HG02610 (cell line): ENCODE results near the gene LCMT1.
"Not testable (repeated sequence)": the region's sequence is repeated elsewhere in the genome, so short reads cannot be mapped to it uniquely, and the experiment has no call there.

Experiments used
- ATAC-seq: cut with Tn5 transposase; IDR thresholded peaks from one replicate; pipeline ENCODE4 v1.9.1; 2021; ENCODE audit warnings: mild to moderate bottlenecking, moderate library complexity; ENCODE audit not compliant: unreplicated experiment

The LCMT1 gene

DNA sequence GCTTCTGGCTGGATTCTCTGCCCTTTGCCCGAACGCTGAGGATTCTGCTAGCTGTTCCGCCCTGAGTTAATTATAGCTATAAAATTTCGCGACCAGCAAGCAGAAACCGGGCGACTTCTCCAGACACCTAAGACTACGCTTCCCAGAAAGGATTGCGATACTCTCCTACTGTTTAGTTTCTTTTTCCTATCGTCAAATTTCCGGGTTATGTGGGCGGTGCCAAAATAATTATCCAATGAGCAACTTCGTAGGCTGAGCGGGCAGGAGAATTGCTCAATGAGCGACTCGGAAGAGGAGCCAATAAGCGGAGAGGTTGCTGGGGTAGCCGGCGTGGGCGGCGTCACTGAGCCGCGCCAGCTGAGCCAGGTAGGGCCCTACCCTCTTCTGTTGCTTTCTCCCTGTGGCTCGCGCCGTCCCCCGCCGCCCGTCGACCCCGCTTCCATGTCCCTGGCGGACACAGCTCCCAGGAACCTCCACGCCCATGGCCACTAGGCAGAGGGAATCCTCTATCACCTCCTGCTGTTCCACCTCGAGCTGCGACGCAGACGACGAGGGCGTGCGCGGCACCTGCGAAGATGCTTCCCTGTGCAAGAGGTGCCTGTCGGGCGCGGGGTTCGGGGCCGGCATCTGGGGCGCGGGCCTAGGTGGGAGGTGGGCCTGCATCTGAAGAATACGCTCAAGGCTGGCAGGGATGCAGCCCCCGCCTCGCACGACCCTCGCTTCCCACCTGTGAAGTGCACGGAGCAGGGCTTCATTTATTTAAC is at the start of gene LCMT1:
Gene LCMT1, plus strand, starts transcription at position 340 of the 764 bp plus-strand sequence. Its CDS starts 142 bp downstream, at position 482.
- ATAC-seq: peak; percentile 95

DNA sequence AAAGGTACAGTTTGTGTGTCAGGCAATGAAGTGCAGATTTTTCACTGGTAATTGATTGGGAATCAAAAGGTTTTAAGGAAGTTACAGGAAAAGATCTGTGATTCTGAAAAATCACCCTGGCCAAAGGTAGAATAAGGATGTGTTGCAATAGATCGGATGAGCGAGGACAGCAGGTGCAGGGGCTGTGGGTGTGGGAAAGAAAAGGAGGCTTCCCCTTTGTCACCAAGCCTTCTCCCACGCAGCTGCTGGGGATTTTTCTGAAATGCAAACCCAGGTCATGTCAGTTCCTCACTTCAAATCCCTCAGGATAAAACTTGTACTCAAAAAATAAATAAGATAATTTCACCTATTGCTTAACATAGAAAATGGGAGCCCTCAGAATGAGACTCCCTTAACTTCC is 48.4 kb upstream of the LCMT1 start:
- peak; percentile 31 for ATAC-seq

DNA sequence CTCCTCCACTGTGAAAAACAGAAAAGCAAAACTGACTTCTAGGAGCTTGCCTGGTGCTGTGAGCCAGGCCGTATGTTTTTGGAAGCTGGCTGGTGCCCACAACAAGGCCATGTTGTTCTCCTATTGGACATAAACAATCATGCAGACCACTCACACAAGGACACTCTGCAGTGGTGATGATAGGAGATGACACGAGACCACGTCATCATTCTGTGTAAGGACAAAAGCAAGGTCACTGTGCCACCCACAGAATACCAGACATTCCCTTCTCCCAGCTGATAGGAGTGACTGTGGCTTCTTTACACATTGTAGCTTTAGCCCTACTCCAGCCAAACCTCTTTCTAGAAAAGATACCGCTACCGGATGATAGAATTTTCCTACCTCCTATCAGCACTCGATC is 47.7 kb upstream of the LCMT1 start:
- ATAC-seq: no peak

DNA sequence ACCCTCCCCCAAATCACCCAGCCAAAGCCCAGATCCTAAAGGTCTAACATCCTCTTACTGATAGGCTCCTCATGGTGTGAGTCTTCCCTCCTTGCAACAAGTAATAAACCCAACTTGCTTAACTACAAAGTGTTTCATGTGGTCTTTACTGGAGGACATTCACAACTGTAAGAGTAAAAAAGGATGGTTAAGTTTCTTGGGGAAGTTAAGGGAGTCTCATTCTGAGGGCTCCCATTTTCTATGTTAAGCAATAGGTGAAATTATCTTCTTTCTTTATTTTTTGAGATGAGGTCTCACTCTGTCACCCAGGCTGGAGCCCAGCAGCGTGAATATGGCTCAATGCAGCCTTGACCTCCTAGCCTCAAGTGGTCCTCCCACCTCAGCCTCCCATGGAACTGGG is 47.3 kb upstream of the LCMT1 start:
- not testable (repeated sequence) for ATAC-seq

DNA sequence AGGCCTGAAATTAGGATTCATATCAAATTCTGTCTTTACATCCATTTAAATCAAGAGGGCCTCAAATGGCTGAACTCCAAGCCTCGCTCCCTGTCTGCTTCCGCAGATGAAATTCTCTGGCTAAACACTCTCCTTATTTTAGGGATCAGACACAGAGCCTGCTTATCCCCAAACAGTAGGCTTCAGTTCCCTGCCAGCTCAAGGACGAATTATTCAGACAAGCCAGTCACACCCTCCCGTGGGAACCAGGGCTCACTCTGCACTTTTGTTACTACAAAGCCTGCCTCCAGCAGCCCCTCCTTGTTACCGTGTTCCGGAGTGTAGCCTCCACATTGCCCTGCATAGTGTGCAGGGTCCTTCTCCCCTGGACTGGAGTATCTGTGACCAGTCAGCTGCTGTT is 46.6 kb upstream of the LCMT1 start:
- ATAC-seq: no peak

DNA sequence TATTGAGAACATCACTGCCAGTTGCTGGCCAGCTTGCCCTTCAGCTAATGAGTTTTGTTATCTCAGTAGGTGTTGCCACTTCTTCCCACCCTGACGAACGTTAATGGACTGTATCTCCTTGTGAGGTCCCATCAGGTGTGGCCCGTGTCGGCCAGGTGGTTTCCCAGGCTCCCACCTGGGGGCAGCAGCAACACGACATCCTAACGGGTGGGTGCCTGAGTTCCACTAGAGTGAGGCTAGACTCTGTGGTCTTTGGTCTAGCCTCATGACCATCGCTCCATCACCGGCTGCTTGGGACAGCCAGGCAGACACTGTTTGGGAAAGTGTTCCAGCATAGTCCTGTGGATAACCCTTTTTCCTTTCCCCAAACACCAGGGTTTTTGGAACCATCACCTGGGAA is 45.6 kb upstream of the LCMT1 start:
- ATAC-seq: no peak

DNA sequence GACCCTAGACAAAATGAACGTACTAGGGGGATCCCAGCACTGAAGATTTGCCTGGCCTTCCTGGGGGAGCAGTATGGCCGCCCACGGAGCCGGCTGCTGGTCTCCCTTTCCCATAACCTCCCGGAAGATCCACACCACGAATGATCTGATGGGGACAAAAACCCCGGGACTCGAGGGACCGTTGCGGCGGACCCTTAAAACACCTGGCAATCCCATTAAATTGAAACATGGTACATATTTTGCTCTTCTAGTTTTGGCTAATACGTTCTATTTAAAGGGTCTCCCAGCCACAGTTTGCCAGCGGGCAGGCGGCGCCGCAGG is 45.2 kb upstream of the LCMT1 start:
- no peak for ATAC-seq

DNA sequence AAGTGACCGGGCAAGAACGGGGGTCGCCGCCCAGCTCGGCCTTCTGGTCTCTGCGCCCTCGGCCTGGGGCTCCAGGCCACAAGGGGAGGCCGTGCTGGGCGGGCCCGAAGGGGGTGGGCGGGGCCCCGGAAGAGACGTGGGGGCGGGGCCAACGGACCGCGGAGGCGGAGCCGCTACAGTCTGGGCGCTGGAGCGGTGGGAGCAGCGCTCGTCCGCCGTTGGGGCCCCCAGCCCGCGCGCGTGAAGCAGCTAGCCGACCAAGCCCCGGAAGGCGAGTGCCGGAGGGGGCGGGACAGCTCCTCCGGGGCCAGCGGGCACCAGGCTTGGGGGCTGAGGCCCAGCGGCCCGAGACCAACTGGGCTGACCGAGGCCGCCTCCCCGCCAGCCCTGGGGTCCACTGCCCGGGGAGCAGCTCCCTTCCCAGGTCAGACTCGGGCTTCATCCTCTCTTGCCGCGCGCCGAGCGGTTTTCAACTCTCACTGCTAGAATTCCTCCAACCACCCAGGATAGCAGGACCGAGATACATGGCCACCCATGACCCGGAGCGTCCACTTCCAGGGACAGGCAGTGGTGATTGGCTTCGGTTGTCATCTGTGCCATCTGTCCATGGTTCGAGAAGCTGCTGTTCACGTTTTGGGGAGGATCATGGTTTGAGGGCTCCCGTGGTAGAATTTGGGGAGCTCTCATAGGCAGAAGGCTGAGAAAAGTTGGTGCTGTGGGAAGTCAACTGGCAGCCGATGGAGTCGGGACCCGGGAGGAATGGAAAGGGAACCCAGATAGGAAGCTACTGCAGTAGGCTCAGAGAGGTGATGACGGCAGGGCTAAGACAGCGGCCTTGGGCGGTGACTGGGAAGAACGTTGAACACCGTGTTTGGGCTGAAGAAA is 44.6 kb upstream of the LCMT1 start:
- peak; percentile 82 for ATAC-seq

DNA sequence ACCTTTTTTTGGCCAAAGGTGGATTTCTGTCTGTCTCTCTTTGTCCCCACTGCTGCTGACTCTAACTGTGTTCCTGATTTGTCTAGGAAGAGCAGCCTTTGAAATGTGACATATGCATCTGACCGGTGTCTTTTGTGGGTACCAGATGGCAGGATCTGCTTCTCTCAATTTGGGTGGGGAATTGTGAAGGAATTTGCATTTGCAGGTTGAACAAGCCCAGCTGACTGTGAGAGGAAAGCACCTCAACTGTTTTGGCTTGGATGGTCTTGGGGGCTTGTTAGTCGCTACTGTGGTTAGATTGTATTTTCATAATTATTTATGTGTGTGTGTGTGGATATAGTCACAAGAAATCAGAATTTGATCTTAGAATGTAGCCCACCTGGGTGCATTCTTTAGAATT is 37.7 kb upstream of the LCMT1 start:
- ATAC-seq: no peak

DNA sequence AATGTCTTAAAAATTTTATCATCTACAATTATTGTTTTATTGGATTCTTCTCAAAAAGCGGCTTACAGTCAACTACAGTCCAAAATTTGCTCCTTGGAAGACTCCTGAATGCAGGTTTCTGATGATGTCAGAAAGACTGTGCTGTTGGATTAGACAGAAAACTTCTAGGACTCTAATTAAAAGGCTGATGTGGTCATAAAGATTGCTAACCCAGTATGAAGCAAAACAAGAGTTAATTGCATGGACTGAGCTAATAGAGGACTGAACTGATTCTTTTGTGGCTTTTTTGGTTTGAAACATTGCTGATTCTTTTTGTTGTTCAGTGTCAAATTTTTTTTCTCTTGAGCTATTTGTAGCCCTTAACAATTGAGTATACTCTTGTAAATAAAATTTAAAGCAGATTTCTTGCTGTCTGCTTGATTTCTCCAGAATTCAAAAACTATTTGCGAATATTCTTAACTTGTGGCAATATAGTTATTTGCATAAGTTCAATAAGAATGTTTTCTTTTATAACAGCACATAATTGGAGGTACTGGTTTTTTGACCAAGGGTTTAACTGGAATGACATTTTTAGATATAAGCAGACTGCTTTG is 33.1 kb upstream of the LCMT1 start:
- no peak for ATAC-seq

DNA sequence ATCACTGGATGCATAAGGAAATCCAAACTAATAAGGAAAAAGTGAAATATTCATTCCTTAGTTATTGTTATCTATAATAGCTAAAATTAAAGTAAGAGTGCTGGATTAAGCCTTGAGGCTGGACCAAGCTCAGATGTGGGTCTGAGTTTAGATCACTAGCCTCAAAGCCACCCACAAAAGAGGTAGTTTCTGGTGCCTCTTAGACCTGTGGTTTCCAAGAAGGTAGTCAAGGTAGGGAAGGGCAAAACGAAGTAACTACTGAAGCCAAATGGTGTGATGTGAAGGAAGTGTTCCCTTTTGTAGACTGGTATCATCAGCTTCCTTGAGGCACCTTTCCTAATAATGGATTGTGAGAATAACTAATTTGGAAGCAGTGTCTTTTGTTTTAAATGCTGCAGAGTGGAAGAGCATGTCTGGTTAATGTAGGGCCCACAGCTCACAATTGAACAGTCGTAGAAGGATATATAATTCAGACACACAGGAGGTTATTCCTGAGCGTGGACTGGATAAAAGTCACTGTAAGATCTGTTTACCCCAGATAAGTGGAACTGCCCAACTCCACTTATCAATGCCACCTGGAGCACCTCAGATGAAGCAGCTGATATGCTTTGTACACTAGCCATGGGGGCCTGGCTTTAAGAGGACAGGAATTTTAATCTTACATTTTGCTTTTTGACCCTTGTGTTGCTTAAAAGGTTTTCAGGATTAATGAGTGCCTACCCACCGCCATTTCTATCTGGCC is 31.7 kb upstream of the LCMT1 start:
- ATAC-seq: no peak

DNA sequence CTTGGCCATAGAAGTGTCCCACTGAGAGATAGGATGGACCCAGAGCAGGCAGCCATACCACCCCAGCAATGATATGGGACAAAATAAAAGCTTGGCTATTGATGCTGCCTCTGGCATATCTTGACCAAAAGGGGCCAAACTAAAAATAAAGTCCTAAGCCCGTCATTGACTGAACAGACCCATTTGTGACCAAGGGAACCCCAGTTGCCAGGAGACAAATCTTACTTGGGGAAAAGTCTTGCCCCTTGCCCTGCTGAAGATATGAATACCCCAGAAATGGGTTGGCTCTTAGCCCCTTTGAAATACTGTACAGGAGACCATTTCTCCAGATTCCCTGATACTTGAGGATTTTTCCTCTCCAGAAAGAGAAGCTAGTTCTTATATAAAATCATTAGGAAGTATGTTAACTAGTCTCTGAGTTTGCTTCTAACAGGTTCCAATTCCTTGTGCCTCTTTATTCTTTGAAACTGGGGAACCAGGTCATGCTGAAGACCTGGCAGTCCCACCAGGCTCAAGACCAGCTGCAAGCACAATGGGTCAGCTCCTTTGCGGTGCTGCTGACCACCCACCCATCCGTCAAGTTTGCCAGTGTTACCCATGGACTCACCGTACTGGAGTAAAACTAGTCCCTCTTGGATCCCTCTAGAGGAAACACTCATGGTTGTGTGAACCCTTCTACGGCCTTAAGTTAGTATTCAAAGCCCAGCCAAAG is 31.0 kb upstream of the LCMT1 start:
- ATAC-seq: no peak

DNA sequence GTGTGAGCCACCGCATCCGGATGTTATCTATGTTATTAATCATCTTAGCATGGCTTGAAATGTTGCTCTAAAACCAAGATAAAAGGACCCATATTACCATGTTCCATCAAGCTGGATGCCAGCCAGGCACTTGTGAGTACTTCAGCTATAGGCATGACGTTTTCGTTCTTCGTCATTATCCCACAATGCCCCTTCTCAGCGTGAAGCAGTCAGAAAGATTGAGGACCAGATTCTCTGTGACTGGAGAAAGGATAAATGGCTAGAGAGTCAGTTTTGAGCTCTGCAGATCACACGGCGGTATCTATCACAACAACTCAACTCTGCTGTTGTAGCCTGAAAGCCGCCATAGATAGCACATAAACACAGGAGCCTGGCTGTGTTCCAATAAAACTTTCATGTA is 29.8 kb upstream of the LCMT1 start:
- ATAC-seq: no peak

DNA sequence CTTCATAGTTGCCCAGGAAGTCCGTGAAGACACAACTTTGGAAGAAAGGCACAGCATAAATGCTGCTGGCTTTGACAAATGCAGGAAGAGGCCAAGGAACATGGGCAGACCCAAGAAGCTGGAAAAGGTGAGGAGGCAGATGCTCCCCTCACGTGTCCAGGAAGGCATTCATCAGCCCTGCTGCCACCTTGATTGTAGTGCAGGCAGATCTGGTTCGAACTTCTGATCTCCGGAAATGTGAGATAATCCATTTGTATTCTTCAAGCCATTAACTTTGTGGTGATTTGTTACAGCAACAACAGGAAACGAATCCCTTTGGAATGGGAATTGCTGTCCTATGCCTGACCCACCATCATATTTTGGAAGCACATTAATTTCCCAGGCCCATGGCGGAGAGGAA is 28.5 kb upstream of the LCMT1 start:
- no peak for ATAC-seq

DNA sequence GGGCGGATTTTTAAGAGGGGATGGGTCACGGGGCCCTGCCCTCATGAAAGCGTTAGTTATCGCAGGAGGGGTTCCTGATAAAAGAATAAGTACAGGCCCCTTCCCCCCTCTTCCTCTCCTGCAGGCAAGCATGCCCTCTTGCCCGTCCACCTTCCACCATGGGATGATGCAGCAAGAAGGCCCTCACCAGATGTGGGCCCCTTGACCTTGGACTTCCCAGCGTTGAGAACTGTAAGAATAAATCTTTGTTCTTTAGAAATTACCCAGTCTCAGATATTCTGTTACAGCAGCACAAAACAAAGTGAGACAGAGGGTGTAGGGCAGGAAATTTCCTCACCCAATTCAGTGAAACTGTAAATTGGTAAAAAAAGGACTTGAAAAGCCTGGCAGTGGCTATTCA is 27.8 kb upstream of the LCMT1 start:
- no peak for ATAC-seq

DNA sequence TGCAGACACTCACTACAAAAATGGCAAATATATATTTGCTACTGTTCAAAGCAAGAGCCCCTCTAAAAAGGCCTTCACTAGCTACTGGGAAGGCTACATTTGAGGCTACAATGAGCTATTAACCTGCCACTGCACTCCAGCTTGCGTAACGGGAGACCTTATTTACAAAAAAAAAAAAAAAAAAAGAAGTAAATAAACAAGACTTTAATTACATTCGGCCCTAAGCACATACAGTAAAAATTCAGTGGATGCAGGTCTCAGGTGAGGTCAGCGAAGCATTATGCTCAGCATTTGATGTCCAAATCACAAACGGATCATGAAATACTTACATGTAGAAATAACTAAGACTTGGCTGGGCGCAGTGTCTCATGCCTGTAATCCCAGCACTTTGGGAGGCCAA is 26.7 kb upstream of the LCMT1 start:
- ATAC-seq: no peak

DNA sequence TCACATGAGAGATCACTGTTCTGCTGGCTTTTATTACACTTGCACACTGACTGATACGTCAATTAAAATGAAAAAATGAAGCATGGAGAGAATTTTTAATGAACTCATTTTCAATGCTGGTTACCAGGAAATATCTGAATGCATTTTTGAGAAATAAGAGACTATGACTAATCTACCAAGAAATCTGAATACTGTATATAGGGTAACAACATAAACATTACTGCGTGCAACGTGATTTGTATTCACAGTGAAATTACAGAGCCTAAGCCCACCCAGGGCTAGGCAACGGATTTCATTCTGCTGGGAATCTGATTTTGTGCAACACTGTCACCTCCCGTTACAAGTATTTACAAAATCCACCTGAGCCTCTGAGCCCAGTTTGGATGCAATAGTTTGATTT is 23.8 kb upstream of the LCMT1 start:
- no peak for ATAC-seq

DNA sequence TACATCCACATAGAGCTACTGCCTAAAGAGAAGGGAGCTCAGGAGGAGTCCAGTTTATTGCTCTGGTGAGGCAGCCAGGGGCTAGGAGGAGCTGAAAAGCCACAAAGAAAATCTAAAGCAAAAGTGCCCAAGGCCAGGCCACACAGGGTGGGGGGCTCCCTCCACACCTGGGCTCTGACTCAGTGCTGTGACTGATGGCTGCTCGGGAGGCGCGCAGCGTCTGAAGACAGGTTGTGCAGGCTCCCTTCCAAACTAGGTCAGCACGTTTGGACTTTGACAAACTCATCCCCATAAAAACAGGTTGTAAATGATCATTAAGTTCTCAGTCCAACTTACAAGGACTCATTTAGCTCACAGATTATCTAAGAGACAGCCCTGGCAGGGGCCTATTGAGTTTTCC is 22.2 kb upstream of the LCMT1 start:
- ATAC-seq: no peak

DNA sequence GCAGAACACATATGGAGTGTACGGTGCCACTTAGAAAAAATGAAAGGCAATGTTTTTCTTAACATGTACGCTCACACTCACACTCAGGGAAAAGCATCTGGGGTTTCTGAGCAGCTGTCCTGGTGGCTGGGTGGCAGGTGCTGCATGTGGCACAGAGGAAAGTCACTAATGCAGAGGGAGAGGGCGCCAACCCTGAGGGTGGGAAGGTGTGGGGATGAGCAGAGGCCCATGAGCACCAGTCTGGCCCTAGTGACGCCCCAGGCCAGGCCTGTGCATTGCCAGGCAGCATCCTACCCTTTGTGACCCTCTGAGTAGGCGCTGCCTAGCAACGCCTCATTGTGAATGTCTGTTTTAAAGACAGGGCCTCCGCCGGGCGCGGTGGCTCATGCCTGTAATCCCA is 19.1 kb upstream of the LCMT1 start:
- ATAC-seq: no peak

DNA sequence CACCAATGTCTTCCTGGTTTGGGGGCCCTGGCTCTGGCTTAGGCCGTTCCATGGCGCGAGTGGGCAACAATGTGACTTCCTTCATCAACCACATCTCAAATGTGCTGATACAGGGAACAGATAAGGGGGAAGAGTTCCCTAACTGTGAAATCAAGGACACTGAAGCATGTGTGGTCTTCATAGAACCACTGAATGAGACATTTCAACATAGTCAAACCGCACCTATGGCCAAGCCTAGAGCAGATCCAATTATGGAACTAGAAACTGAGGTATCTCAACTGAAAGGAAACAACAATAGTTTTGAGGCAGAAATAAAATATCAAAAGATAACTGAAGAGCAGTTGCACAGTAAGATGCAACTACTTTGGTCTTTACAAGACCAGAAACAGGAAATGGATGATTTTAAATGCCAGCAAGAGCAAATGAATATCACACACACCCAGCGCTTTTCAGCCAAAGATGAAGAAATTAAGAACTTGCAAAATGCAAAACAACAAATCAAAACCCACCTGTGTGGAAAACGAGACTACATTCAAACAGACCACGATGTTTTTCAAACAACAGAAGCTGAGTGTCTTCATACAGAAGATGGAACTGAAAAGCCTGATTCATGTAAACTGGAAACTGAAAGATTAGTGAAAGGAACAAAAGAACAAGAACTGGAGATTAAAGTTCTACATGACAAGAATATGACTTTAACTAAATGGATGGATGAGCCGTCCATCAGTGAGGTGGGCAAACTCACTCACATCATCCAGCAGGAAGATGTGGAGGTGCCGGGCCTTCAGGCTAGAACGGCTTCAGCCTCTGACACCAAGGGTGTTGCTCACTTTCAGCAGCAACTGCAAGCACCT is 18.1 kb upstream of the LCMT1 start:
- peak; percentile 71 for ATAC-seq
